HG03039 (cell line): ENCODE results near the gene PSMB7.
A peak's percentile ranks its signal among the peaks of the same experiment; 100 is the strongest.

Source experiments
- ATAC-seq: cut with Tn5 transposase; IDR thresholded peaks from one replicate; pipeline ENCODE4 v1.9.1; 2021; ENCODE audit warnings: mild to moderate bottlenecking, moderate library complexity; ENCODE audit not compliant: unreplicated experiment

Gene PSMB7

GRCh38 chr9:124415102-124415851 lies at the start of gene PSMB7:
TSS of gene PSMB7 (minus strand) at chr9:124415442. CDS start at chr9:124415425, 17 bp downstream.
- ATAC-seq: peak; percentile 82

- ATAC-seq: no peak
Measured at GRCh38 chr9:124462739-124463138, 47.5 kb upstream of the PSMB7 start.

- ATAC-seq: no peak
Measured at GRCh38 chr9:124458441-124458840, 43.2 kb upstream of the PSMB7 start.

- ATAC-seq: no peak
Measured at GRCh38 chr9:124457887-124458431, 42.7 kb upstream of the PSMB7 start.

- no peak for ATAC-seq
Measured at GRCh38 chr9:124457079-124457886, 42.0 kb upstream of the PSMB7 start.

- ATAC-seq: no peak
Measured at GRCh38 chr9:124456341-124457078, 41.3 kb upstream of the PSMB7 start.

- no peak for ATAC-seq
Measured at GRCh38 chr9:124455820-124456219, 40.6 kb upstream of the PSMB7 start.

GRCh38 chr9:124454791-124455443 lies 39.7 kb upstream of the PSMB7 start:
- no peak for ATAC-seq

GRCh38 chr9:124454296-124454695 lies 39.1 kb upstream of the PSMB7 start:
- ATAC-seq: no peak

GRCh38 chr9:124453586-124454191 lies 38.4 kb upstream of the PSMB7 start:
- no peak for ATAC-seq

GRCh38 chr9:124452841-124453585 lies 37.8 kb upstream of the PSMB7 start:
- no peak for ATAC-seq

- ATAC-seq: no peak
Measured at GRCh38 chr9:124452326-124452725, 37.1 kb upstream of the PSMB7 start.

- no peak for ATAC-seq
Measured at GRCh38 chr9:124450931-124451661, 35.9 kb upstream of the PSMB7 start.

GRCh38 chr9:124450241-124450924 lies 35.1 kb upstream of the PSMB7 start, which contains the start of gene ADGRD2:
TSS of gene ADGRD2 (plus strand) at chr9:124450451. CDS start at chr9:124451667, 1,216 bp downstream.
- ATAC-seq: no peak

- ATAC-seq: no peak
Measured at GRCh38 chr9:124449381-124450151, 34.3 kb upstream of the PSMB7 start.

GRCh38 chr9:124448019-124448418 lies 32.8 kb upstream of the PSMB7 start:
- no peak for ATAC-seq

- no peak for ATAC-seq
Measured at GRCh38 chr9:124447297-124447661, 32.0 kb upstream of the PSMB7 start.
